GM12874 (cell line): Measurements from ENCODE around the gene TMEM135.

ENCODE experiments used
- TF ChIP-seq, protein P1 (sequence below): IDR thresholded peaks from 2 replicates; pipeline ENCODE4 v1.5.1; 2011; ENCODE audit warnings: low read depth, mild to moderate bottlenecking, control low read depth, low read length, moderate library complexity; ENCODE audit not compliant: insufficient read depth

Gene TMEM135

DNA sequence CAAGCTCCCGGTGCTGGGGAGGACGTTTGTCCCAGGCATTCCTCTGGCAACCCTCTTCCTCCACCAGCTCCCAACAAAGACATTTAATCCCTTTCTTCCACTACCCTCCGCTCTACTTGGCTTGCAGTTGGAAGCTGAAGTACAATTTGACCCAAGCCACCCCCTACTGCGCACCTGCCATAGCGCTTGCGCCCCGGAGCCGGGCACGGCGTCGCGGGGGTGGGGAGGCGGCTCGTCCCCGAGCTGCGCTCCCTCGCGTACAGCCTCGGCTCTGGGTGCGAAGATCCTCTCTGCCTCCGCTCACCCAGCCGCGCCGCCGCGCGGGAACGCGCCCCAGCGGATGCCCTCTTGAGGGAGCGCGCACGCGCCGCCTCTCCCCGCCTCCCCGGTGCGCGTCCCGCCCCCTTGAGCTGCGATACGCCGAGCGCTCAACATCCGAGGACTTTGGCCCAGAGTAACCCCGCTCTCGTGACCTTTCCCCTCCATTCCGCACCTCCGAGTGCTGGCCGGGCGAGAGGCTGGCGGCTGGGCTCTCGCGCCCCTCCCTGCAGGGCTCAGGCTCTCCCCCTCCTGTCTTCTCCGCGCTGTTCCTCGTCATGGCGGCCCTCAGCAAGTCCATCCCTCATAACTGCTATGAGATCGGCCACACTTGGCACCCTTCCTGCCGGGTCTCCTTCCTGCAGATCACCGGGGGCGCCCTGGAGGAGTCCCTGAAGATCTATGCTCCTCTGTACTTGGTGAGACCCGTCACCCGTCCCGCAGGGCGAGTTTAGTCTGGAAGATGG lies at the start of gene TMEM135:
TSS of gene TMEM135 (plus strand) at position 485 of the 785 bp plus-strand sequence. CDS start at position 597, 112 bp downstream.
- TF ChIP-seq, protein P1, sequence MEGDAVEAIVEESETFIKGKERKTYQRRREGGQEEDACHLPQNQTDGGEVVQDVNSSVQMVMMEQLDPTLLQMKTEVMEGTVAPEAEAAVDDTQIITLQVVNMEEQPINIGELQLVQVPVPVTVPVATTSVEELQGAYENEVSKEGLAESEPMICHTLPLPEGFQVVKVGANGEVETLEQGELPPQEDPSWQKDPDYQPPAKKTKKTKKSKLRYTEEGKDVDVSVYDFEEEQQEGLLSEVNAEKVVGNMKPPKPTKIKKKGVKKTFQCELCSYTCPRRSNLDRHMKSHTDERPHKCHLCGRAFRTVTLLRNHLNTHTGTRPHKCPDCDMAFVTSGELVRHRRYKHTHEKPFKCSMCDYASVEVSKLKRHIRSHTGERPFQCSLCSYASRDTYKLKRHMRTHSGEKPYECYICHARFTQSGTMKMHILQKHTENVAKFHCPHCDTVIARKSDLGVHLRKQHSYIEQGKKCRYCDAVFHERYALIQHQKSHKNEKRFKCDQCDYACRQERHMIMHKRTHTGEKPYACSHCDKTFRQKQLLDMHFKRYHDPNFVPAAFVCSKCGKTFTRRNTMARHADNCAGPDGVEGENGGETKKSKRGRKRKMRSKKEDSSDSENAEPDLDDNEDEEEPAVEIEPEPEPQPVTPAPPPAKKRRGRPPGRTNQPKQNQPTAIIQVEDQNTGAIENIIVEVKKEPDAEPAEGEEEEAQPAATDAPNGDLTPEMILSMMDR = no peak

GRCh38 chr11:86988351-86988881 lies 49.3 kb upstream of the TMEM135 start:
- TF ChIP-seq, protein P1 = no peak

- TF ChIP-seq, protein P1 = no peak
Measured at GRCh38 chr11:86990031-86990430, 47.7 kb upstream of the TMEM135 start.

DNA sequence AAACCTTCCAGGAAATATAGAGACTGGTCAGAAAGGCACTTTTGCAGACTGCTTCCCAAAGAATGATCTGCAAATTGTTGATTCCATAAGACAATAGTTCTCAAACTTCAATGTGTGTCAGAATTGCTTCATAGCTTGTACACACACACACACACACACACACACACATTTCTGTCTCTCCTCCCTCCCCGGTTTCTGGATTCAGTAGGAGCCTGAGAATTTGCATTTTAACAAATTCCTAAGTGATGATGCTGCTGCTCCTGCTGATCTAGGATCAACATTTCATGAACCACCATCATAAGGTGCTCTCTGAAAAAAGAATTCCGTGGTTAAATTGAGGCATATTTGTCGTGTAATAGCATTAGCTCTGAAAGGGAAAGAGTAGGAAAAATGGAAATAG lies 47.2 kb upstream of the TMEM135 start:
- TF ChIP-seq, protein P1 = no peak

DNA sequence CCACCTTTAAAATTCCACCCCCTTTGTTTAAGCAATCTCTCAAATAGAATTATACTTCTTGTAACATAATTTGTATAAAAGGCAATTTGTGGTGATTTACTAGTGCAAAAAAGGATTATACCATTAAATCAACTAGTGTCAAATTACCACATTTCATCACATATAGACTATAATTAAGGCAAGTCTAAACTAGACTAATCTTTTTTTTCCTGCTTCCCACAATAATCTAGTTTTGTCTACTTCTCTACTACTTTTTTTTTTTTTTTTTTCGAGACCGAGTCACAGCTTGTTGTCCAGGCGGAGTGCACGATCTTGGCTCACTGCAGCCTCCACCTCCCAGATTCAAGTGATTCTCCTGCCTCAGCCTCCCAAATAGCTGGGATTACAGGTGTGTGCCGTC lies 46.4 kb upstream of the TMEM135 start:
- TF ChIP-seq, protein P1 = no peak

GRCh38 chr11:86993031-86993430 lies 44.7 kb upstream of the TMEM135 start:
- TF ChIP-seq, protein P1 = no peak

- TF ChIP-seq, protein P1 = no peak
Measured at GRCh38 chr11:86996953-86997570, 40.7 kb upstream of the TMEM135 start.
